ENCODE results near the gene RYR2. TPM values are rescaled to one million over a fixed set of nuclear protein-coding genes. Genes with fewer than 3 reads are reported as not detected.

The RYR2 gene
- total RNA-seq, result not detected in 2 replicates

GRCh38 chr1:237041795-237042525 is at the start of gene RYR2:
RYR2 (plus strand) TSS chr1:237042184; CDS start chr1:237042522, 338 bp downstream.
- no peak for DNase-seq (ENCODE audit: extremely low read depth, low read depth, low spot score)

- no peak for DNase-seq (ENCODE audit: extremely low read depth, low read depth, low spot score)
Observed at GRCh38 chr1:236992449-236992848, 49.5 kb upstream of the RYR2 start.

- no peak for DNase-seq (ENCODE audit: extremely low read depth, low read depth, low spot score)
Observed at GRCh38 chr1:236994450-236994849, 47.5 kb upstream of the RYR2 start.

GRCh38 chr1:236997361-236997760 is 44.6 kb upstream of the RYR2 start:
- no peak for DNase-seq (ENCODE audit: extremely low read depth, low read depth, low spot score)

- no peak for DNase-seq (ENCODE audit: extremely low read depth, low read depth, low spot score)
Observed at GRCh38 chr1:236997882-236998281, 44.1 kb upstream of the RYR2 start.

- DNase-seq (ENCODE audit: extremely low read depth, low read depth, low spot score), result no peak
Observed at GRCh38 chr1:236998546-236998945, 43.4 kb upstream of the RYR2 start.

GRCh38 chr1:237000191-237000590 is 41.8 kb upstream of the RYR2 start:
- DNase-seq (ENCODE audit: extremely low read depth, low read depth, low spot score), result no peak

GRCh38 chr1:237003516-237003915 is 38.5 kb upstream of the RYR2 start:
- DNase-seq (ENCODE audit: extremely low read depth, low read depth, low spot score), result no peak

- DNase-seq (ENCODE audit: extremely low read depth, low read depth, low spot score), result no peak
Observed at GRCh38 chr1:237004116-237004515, 37.9 kb upstream of the RYR2 start, which contains the start of gene MT1HL1. MT1HL1 (minus strand) TSS chr1:237004441; CDS start chr1:237004372, 69 bp downstream.

GRCh38 chr1:237005674-237006073 is 36.3 kb upstream of the RYR2 start:
- no peak for DNase-seq (ENCODE audit: extremely low read depth, low read depth, low spot score)

- no peak for DNase-seq (ENCODE audit: extremely low read depth, low read depth, low spot score)
Observed at GRCh38 chr1:237007147-237007881, 34.7 kb upstream of the RYR2 start.

- no peak for DNase-seq (ENCODE audit: extremely low read depth, low read depth, low spot score)
Observed at GRCh38 chr1:237009611-237010010, 32.4 kb upstream of the RYR2 start.

- DNase-seq (ENCODE audit: extremely low read depth, low read depth, low spot score), result no peak
Observed at GRCh38 chr1:237011432-237011831, 30.6 kb upstream of the RYR2 start.

- no peak for DNase-seq (ENCODE audit: extremely low read depth, low read depth, low spot score)
Observed at GRCh38 chr1:237012361-237012760, 29.6 kb upstream of the RYR2 start.

- DNase-seq (ENCODE audit: extremely low read depth, low read depth, low spot score), result no peak
Observed at GRCh38 chr1:237012788-237013383, 29.1 kb upstream of the RYR2 start.

- no peak for DNase-seq (ENCODE audit: extremely low read depth, low read depth, low spot score)
Observed at GRCh38 chr1:237013608-237014007, 28.4 kb upstream of the RYR2 start.

- DNase-seq (ENCODE audit: extremely low read depth, low read depth, low spot score), result no peak
Observed at GRCh38 chr1:237016626-237017025, 25.4 kb upstream of the RYR2 start.

- no peak for DNase-seq (ENCODE audit: extremely low read depth, low read depth, low spot score)
Observed at GRCh38 chr1:237018896-237019295, 23.1 kb upstream of the RYR2 start.

- DNase-seq (ENCODE audit: extremely low read depth, low read depth, low spot score), result no peak
Observed at GRCh38 chr1:237025358-237026074, 16.5 kb upstream of the RYR2 start.

GRCh38 chr1:237029240-237029639 is 12.7 kb upstream of the RYR2 start:
- DNase-seq (ENCODE audit: extremely low read depth, low read depth, low spot score), result no peak

Data from glomerular endothelial cell (primary cell).